ENCODE measurements around the gene SH2D3A. TPM values are rescaled to one million over a fixed set of nuclear protein-coding genes. Genes with fewer than 3 reads are reported as not detected.

SH2D3A gene
- total RNA-seq, 2 experiments from 2014 or later: 39.2 to 41.3 TPM

- Histone ChIP-seq H3K4me1 (ENCODE audit: insufficient read depth, low read length) (peaks cover 56% of the 10 kb centered on the region), H3K4me3 (ENCODE audit: low read length) (no peak overlapping the region)
- H3K4me1 Mint-ChIP-seq (ENCODE audit: low read depth): peaks cover 59% of the 10 kb centered on the region
Measured at GRCh38 chr19:6774821-6775707, 7.8 kb upstream of the SH2D3A start.

GRCh38 chr19:6773323-6773931 is 6.2 kb upstream of the SH2D3A start:
- Histone ChIP-seq H3K4me3 (ENCODE audit: low read length) (peak overlapping the region; percentile 99), H3K9me3 (ENCODE audit: control insufficient read depth in 1 of 2, insufficient read depth in 1 of 2, low read length in 2 of 2) (no peaks in the 10 kb centered on the region), H3K27ac (ENCODE audit: low read depth in 1 of 2, low read length in 2 of 2) (peak overlapping the region; percentile 78 to 93), H3K4me1 (ENCODE audit: insufficient read depth, low read length) (peaks cover 52% of the 10 kb centered on the region), H3K27me3 (ENCODE audit: control insufficient read depth in 1 of 2, insufficient read depth in 2 of 2, low read length in 2 of 2) (no peaks in the 10 kb centered on the region), H3K36me3 (ENCODE audit: insufficient read depth, low read length) (peaks cover 32% of the 10 kb centered on the region)
- H3K4me1 Mint-ChIP-seq (ENCODE audit: low read depth): peaks cover 58% of the 10 kb centered on the region
- H3K27me3 Mint-ChIP-seq: no peaks in the 10 kb centered on the region
- ChIA-PET POLR2A (interaction anchor here (0.5 to 4.0 kb wide), 13 partner anchors 9 to 479 kb away, joined by 3 to 66 read pairs (median 4); partner anchors contain the start of gene GPR108), CTCF (interaction anchor here (2.1 to 3.9 kb wide), 4 partner anchors 27 to 90 kb away, joined by 8 to 17 read pairs (median 12); partner anchors contain the start of gene GPR108)
- no peaks in the 10 kb centered on the region for H3K9me3 Mint-ChIP-seq
- H3K27ac Mint-ChIP-seq: peak overlapping the region; percentile 95
- intact Hi-C loops (cut with DNase I, micrococcal nuclease): no loop called here
- peaks cover 55% of the 10 kb centered on the region for H3K36me3 Mint-ChIP-seq (ENCODE audit: low read depth)
- DNase-seq (peak in 11 of 14 experiments; percentile 18 to 73 (median 46)), ATAC-seq (ENCODE audit: poor library complexity) (peak; percentile 25)
- TF ChIP-seq CTCF (IDR thresholded peaks at IDR 0.05): no peak
- H3K4me3 Mint-ChIP-seq: peak overlapping the region; percentile 99

More at GRCh38 chr19:6774821-6775707, 7.8 kb upstream of the SH2D3A start:
- peaks cover 33% of the 10 kb centered on the region for H3K36me3 ChIP-seq (ENCODE audit: insufficient read depth, low read length)
- intact Hi-C loops (cut with DNase I, micrococcal nuclease): no loop called here
- no peak for ATAC-seq (ENCODE audit: poor library complexity)
- Mint-ChIP-seq H3K36me3 (ENCODE audit: low read depth) (peaks cover 58% of the 10 kb centered on the region), H3K27ac (peak overlapping the region; percentile 74), H3K9me3 (no peaks in the 10 kb centered on the region), H3K4me3 (peak overlapping the region; percentile 80), H3K27me3 (no peaks in the 10 kb centered on the region)
- H3K27me3 ChIP-seq (ENCODE audit: control insufficient read depth in 1 of 2, insufficient read depth in 2 of 2, low read length in 2 of 2): no peaks in the 10 kb centered on the region
- ChIA-PET POLR2A (interaction anchor here (4.0 kb wide), 1 partner anchor 25 kb away, joined by 66 read pairs; no protein-coding TSS in a partner anchor), CTCF (interaction anchor here (1.1 kb wide), 1 partner anchor 37 kb away, joined by 4 read pairs; no protein-coding TSS in a partner anchor)
- no peak for TF ChIP-seq CTCF (IDR thresholded peaks at IDR 0.05)
- peak in 2 of 14 experiments; percentile 32 for DNase-seq
- no peak overlapping the region for H3K27ac ChIP-seq (ENCODE audit: low read depth in 1 of 2, low read length in 2 of 2)
- no peaks in the 10 kb centered on the region for H3K9me3 ChIP-seq (ENCODE audit: control insufficient read depth in 1 of 2, insufficient read depth in 1 of 2, low read length in 2 of 2)

GRCh38 chr19:6772866-6773322 is 5.7 kb upstream of the SH2D3A start:
- H3K27me3 Mint-ChIP-seq: no peaks in the 10 kb centered on the region

More at GRCh38 chr19:6772866-6773322, 5.7 kb upstream of the SH2D3A start:
- H3K27ac Mint-ChIP-seq: peak overlapping the region; percentile 95
- ATAC-seq (ENCODE audit: poor library complexity) (no peak), DNase-seq (no peak)
- ChIA-PET POLR2A (interaction anchor here (0.6 to 4.0 kb wide), 22 partner anchors 9 to 576 kb away, joined by 3 to 66 read pairs (median 4); partner anchors contain the start of genes ARHGEF18, GPR108, TRIP10 and ZNF557), CTCF (interaction anchor here (1.8 to 3.9 kb wide), 6 partner anchors 28 to 90 kb away, joined by 5 to 17 read pairs (median 8); partner anchors contain the start of gene GPR108)
- Histone ChIP-seq H3K27me3 (ENCODE audit: control insufficient read depth in 1 of 2, insufficient read depth in 2 of 2, low read length in 2 of 2) (no peaks in the 10 kb centered on the region), H3K4me1 (ENCODE audit: insufficient read depth, low read length) (peaks cover 52% of the 10 kb centered on the region), H3K27ac (ENCODE audit: low read depth in 1 of 2, low read length in 2 of 2) (peak overlapping the region; percentile 78 to 93), H3K4me3 (ENCODE audit: low read length) (peak overlapping the region; percentile 99), H3K9me3 (ENCODE audit: control insufficient read depth in 1 of 2, insufficient read depth in 1 of 2, low read length in 2 of 2) (no peaks in the 10 kb centered on the region), H3K36me3 (ENCODE audit: insufficient read depth, low read length) (peaks cover 28% of the 10 kb centered on the region)
- peaks cover 58% of the 10 kb centered on the region for H3K4me1 Mint-ChIP-seq (ENCODE audit: low read depth)
- no peaks in the 10 kb centered on the region for H3K9me3 Mint-ChIP-seq
- no peak for TF ChIP-seq CTCF (IDR thresholded peaks at IDR 0.05)
- H3K36me3 Mint-ChIP-seq (ENCODE audit: low read depth): peaks cover 49% of the 10 kb centered on the region
- intact Hi-C loops (cut with DNase I, micrococcal nuclease): loop anchor here (1.0 kb wide), 1 partner anchor 28 kb away; no protein-coding TSS in a partner anchor
- H3K4me3 Mint-ChIP-seq: peak overlapping the region; percentile 99
